NAMALWA (cell line): ENCODE data around the gene TSHR.

ENCODE experiments used
- DNase-seq: peaks from one replicate; pipeline ENCODE4 v3.0.0-alpha.2; 2015; ENCODE audit warnings: low spot score

Gene TSHR

DNA sequence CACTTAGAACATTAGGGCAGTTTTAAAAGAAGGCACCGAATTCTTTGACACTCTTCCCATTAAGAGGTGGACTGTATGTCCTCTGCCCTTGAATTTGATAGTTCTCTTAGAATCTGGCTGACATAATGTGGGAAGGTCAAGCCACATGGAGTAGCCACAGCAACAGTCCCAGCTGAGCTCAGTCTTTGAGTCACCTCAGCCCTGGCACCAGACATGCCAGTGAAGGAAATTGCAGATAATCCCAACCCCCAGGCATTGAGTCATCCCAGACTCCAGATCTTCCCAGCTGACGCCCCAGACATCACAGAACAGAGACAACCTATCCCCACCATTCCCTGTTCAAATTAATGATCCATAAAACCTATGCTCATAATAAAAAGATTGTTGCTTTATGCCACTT is 181.9 kb downstream of the TSHR start:
- no peak for DNase-seq

- DNase-seq: no peak
Measured at GRCh38 chr14:81138429-81138828, 183.0 kb downstream of the TSHR start.

DNA sequence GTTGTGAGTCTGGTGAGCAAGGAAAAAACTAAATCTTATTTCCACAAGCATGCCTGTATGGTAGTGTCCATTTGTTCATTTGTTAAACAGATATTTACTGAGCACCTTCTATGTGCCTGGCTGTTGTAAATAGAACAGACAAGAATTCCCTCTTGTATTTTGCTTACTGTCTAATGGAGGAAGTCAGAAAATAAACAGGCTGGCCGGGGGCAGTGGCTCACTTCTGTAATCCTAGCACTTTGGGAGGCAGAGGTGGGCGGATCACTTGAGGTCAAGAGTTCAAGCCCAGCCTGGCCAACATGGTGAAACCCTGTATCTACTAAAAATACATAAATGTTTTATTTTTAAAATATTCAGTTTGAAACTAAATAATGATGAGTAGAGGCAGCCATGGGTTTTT is 186.0 kb downstream of the TSHR start:
- DNase-seq: no peak

DNA sequence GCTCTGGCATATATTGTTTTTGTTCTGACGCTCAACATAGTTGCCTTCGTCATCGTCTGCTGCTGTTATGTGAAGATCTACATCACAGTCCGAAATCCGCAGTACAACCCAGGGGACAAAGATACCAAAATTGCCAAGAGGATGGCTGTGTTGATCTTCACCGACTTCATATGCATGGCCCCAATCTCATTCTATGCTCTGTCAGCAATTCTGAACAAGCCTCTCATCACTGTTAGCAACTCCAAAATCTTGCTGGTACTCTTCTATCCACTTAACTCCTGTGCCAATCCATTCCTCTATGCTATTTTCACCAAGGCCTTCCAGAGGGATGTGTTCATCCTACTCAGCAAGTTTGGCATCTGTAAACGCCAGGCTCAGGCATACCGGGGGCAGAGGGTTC is 188.4 kb downstream of the TSHR start:
- no peak for DNase-seq

DNA sequence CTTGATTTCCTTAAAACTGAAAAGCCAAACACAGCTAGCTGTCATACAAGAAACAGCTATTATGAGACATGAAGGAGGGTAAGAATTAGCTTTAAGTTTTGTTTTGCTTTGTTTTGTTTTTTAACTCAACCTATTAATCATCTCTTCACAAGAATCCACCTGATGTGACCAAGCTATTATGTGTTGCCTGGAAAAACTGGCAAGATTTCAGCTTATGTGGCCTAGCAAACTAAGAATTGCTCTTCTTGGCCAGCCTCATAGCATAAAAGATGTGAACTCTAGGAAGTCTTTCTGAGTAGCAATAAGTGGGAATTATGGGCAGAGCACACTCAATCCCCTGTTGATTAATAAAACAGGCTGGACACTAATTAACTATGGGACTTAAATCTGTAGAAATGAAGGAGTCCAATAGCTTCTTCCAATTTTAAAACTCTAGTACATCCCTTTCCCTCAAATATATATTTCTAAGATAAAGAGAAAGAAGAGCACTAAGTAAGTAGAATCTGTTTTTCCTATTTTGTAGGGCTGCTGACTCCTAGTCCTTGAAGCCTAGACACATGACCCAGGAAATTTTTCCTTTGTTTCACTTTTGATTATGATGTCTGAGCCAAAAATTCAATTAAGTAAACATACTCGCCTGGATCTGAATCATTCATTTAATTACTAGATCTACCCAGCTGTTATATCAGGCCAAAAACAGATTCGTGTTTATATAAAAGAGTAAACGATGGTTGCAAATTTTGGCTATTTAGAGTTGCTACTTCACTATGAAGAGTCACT is 189.6 kb downstream of the TSHR start:
- DNase-seq: no peak

GRCh38 chr14:81147140-81147897 is 191.9 kb downstream of the TSHR start:
- peak; percentile 10 for DNase-seq

DNA sequence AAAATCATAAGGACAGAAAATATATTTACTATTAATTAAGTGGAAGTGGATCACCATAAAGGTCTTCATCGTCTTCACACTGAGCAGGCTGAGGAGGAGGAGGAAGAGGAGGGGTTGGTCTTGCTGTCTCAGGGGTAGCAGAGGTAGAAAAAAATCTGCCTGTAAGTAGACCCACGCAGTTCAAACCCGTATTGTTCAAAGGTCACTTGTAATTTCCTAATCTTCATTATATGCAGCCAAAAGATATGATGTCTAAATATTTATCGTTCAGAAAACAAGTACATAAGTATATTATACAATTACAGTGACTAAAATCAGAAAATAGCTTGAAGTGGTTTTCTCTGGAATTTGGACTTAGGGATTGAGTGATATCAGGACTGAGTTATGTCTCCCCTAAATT is 193.2 kb downstream of the TSHR start:
- DNase-seq: no peak

GRCh38 chr14:81153187-81153586 is 197.8 kb downstream of the TSHR start:
- no peak for DNase-seq

DNA sequence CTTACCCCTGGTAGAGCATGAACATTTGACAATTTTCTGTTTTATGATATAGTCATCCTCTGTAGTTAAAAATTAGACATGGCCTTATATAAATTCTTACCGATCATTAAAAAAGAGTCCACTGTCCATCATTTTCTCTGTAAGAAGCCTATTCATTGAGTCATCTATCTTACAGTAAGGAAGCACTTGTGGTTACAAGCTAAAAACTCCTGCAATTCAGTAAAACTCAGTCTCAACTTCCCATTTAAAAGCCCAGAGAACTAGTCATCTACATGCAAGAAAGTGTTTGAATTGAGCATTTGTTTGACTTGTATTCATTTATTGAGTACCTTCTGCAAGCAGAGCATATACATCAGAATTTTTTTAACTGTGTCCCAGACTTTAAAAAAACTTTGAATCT is 202.0 kb downstream of the TSHR start:
- no peak for DNase-seq

GRCh38 chr14:81161088-81161487 is 205.7 kb downstream of the TSHR start:
- DNase-seq: no peak

- DNase-seq: no peak
Measured at GRCh38 chr14:81161749-81162148, 206.3 kb downstream of the TSHR start.

GRCh38 chr14:81162941-81163340 is 207.5 kb downstream of the TSHR start:
- no peak for DNase-seq

DNA sequence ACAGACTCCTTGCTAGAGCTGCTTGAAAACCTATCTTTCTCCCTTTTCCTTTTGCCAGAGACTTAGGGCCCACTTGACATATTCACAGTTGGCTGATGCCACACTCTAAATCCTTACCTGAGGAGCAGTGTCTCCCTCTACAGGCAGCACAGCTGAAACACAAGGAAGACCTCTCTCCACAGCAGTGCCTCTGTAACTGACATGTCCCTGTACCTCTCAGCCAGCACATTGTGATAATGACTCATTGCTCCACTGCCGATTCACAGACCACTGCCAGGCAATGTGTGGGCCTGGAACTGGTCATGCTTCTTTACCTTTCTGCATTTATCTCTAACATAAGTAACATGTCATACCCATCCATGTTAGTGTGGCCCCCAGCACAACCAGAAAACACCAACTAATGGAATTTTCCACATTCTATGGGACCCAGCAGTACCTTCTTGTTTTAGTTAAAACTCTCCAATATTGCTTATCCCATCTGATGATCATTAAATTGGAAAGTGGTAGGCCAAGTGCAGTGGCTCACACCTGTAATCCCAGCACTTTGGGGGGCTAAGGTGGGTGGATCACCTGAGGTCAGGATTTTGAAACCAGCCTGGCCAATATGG is 208.8 kb downstream of the TSHR start:
- DNase-seq: peak; percentile 80

- no peak for DNase-seq
Measured at GRCh38 chr14:81165188-81165587, 209.8 kb downstream of the TSHR start.

GRCh38 chr14:81166121-81166520 is 210.7 kb downstream of the TSHR start:
- DNase-seq: no peak

- DNase-seq: no peak
Measured at GRCh38 chr14:81169267-81169666, 213.8 kb downstream of the TSHR start.

GRCh38 chr14:81169711-81170103 is 214.3 kb downstream of the TSHR start:
- no peak for DNase-seq

- DNase-seq: peak; percentile 84
Measured at GRCh38 chr14:81170104-81170828, 214.8 kb downstream of the TSHR start.

GRCh38 chr14:81170829-81171195 is 215.4 kb downstream of the TSHR start:
- no peak for DNase-seq

GRCh38 chr14:81172353-81172752 is 216.9 kb downstream of the TSHR start:
- DNase-seq: no peak

DNA sequence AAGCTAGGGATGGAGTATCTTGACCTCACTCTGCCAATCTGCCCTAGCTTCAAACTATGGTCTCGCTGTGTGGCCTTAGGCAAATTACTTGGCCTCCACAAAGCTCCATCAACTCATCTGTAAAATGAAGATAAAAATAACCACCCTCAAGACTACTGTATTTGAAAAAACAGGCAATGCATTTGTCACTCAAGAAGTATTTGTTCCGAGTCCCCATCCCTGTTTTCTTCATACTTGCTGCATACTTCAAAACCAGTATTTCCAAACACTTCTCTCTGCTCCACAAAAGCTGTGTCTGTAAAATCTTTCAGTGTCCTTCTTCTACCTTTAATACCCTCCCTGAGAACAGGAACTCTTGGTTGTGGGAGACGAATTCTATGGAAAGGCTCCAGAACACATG is 217.5 kb downstream of the TSHR start:
- peak; percentile 27 for DNase-seq

GRCh38 chr14:81176241-81176640 is 220.8 kb downstream of the TSHR start:
- no peak for DNase-seq

DNA sequence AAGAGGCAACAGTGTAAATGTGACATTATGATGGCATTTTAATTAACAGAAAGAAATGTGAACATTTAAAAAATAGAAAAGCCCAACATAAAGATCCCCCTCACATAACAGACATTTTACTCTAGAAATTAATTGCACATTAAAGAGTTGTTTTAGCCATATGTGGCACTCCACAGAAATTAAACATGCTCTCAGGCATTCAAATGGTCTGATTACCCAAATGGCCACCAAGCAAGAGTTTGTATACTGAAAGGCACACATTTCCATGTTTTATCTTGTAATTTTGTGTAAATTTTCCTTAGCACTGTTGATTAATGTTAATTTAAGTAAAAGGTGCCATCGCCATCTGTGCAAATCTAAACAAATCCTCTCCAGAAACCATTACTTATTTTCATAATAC is 221.8 kb downstream of the TSHR start:
- DNase-seq: no peak
